ENCODE results near the gene INPP4B.

Gene INPP4B

DNA sequence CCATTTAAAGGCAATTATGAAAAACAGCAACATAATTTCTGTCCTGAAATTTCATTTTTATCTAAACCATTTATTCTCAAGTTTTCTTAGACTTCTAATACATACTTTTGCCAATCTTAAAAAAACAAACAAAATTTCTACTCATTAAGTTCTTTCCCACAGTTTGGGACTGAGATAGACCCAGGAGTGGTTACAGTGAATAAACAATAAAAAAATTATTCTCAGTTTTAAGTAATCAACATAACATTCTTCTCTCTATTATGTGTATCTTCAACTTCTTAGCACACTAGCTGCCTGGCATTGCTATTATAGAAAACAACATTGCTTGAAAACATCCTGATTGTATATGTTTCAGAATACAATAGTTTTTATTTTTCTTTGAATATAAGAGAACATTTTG lies 676.9 kb downstream of the INPP4B start:
- no peak for DNase-seq

DNA sequence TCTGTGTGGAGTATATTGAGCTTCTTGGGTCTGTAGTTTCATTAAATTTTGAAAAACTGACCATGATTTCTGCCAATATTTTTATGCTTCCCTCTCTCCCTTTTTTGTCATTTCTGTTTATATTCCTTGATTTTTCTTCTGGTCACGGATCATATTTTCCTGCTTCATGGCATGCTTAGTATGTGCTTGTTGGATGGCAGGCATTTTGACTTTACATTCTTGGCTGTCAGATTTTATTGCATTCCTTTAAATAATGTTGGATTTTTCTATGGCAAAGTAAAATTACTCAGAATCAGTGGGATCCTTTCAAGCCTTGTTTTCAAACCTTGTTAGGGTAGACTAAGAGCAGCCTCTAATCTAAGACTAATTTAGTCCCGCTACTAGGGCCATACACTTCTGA lies 677.9 kb downstream of the INPP4B start:
- DNase-seq: no peak

DNA sequence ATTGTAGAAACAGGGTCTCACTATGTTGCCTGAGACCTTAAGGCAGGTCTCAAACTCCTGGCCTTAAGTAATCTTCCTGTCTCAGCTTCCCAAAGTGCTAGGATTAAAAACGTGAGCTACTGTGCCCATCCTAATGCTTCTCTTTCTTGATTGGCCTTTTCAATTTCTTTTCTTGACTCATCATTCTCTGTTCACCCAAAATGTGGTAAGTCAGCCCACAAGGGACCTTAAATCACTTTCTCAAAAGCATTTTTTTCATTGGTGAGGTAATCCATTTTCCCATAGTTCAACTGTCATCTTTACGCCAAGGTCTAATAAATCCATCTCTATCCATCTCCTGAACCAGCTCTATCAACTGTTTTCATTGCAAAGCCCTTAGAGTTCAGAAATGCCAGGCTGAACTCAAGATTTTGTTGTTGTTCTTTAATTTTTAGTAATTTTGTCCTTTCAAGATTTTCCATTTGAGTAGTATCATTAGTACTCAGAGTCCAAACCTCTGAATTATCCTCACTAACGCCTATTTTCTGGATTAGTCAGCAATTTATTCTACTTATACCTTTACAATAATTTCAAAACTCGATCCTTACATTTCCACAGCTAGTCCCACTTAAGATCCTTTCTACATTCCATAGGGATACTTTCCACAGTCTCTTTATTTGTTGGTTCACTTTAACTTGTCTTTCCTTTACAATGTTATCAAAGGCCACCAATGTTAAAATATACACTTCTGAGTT lies 681.2 kb downstream of the INPP4B start:
- DNase-seq: no peak

- DNase-seq: no peak
Measured at GRCh38 chr4:142161086-142161485, 685.0 kb downstream of the INPP4B start.

- no peak for DNase-seq
Measured at GRCh38 chr4:142160509-142160908, 685.6 kb downstream of the INPP4B start.

GRCh38 chr4:142158980-142159379 lies 687.1 kb downstream of the INPP4B start:
- DNase-seq: no peak

GRCh38 chr4:142156256-142156655 lies 689.8 kb downstream of the INPP4B start:
- no peak for DNase-seq

DNA sequence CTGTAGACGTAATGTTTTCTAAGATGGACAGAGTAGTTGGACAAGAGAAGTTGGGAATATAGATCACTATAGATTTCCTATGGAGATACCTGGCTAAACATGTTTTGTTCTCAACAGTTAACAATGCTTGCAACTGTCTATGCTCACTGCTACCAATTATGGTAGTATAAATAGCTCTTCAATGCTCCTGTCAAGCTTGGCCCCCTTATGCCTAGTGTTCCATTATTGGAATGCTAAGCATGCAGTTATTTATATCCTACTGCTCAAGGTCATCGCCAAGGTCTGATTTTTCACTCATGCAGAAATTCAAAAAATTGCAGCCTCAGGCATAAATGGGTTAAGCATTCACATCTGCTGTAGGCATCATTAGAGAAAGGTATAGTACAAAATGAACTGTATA lies 690.8 kb downstream of the INPP4B start:
- DNase-seq: no peak

- DNase-seq: no peak
Measured at GRCh38 chr4:142150483-142150882, 695.6 kb downstream of the INPP4B start.

DNA sequence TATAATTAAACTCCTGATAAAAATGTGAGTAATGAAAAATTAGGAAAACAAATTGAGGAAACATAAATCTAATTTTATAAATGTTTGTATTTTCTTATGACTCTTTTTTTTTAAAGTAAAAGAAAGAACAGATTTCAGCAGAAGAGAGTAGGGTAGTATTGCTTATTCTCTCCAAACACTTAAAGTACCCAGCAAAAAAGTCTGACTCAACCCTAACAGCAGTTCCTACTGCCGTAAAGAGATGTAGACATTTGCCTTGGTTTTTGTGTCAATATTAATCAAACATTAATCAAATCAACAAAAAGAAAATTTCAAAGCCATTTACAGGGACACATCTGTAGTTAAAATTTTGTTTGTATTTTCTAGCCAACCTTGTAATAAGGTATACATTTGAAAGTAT lies 701.3 kb downstream of the INPP4B start:
- DNase-seq: no peak

GRCh38 chr4:142142366-142143054 lies 703.6 kb downstream of the INPP4B start:
- DNase-seq: no peak

DNA sequence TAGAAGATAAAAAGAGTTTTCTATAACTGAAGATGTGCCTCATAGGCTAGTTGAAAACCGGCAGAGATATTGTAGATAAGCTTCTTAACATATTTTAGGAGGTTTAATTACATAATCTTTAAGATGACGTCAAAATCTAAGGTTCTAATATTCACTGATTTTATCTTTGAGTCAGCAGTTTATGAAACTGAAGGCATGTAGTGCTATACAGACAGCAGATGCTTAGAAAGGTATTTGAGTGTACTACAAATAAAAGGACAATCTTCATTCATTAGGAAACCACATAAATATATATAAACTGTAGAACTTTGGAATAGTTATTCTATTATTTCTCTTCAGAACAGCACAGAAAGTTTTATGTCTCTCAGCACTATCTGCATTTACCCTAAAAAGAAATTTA lies 704.9 kb downstream of the INPP4B start:
- no peak for DNase-seq

DNA sequence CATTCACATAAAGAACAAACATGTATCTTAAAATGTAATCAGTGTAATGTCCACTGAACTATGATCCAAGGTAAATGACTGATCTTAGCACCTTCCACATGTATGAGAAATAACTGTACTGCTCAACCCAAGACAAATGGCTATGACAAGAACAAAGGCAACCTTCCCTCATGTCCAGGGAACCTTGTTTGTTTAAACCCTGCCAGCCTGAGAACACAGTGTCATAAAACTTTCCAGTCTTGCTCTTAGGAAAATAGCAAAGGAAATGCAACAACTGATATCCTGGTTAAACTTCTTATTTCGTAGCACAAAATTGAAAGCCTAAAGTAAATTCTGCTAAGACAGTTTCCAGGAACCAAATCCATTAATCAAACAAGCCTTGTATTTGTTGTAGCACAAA lies 715.4 kb downstream of the INPP4B start:
- DNase-seq: no peak

- DNase-seq: no peak
Measured at GRCh38 chr4:142129931-142130330, 716.2 kb downstream of the INPP4B start.

DNA sequence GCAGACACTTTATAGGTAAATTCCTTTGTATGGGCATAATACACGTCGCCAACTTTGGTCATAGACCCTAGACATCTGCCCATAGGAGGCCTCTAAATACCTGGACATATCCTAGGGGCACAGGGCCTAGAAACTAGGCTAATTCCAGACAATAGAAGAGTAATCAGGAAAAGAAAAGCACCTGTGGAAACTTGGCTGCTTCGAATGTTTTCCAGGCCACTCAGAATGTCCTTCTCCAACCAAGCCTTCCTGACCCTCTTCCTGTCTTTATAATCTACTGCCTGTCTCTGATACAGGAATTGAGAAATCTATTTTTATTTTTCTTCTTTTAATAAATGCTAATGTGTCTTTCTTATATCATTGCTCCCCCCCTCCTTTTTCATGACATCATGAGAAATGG lies 716.6 kb downstream of the INPP4B start:
- no peak for DNase-seq

GRCh38 chr4:142128529-142128928 lies 717.6 kb downstream of the INPP4B start:
- peak; percentile 75 for DNase-seq

- peak; percentile 39 for DNase-seq
Measured at GRCh38 chr4:142126890-142127497, 719.1 kb downstream of the INPP4B start.

GRCh38 chr4:142124874-142125273 lies 721.2 kb downstream of the INPP4B start:
- DNase-seq: no peak

DNA sequence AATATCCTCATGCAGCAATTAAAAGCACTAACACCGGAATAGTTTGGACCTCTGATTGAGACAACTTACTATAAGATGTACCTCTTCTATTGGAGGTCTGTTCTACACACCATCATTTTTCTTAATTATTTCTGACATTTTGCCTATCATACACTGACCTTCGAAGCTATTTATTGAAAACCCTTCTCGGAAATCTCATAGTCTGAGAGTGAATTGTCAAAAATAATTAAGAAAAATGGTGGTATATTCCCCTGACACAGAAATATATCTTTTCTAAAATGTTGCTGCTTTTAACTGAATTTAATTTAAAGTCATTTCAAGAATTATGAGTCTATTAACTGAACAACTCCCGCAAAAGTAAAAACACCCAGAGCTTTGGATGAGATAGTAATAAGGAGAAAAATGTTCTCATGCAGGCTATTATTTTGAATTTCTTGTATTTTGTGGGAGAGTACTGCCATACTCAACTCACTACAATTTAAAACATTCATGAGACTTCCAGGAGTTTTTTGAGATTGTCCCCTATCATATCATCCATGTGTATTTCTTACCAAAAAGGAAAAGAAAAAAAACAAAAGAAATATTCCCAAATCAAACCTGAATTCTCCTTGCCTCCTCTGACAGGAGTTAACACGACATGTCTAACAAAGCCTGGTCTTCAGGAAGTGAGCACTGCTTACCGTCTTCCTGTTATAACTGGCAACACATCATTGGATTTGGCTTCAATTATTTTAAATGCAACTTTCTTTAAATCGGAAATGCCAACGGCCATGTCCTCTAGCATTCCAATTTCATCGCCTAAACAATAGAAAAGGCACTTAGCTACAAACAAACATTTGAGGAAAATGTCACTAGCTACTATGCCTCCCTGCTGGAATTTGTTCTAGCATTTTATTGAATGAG lies 724.4 kb downstream of the INPP4B start:
- DNase-seq: no peak

DNA sequence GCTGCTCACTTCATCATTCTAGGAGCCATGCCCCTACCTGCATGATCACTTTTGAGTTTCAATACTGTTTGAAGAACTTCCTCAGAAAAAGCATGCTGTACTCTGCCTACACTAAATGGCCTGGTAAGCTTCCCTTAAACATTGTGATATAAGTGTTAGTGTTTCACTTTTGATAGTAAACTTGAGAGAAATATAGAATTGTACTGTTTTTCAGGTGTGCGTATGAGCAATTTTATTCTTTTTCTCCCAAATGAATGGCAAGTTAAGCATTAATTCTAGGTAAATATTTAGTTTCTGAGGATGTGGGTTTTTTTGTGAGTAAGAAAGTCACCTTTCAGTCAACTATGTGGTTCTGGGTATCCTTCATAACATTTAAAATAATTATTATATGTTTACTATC lies 725.2 kb downstream of the INPP4B start:
- no peak for DNase-seq

- DNase-seq: no peak
Measured at GRCh38 chr4:142112451-142112850, 733.6 kb downstream of the INPP4B start.

GRCh38 chr4:142110136-142110535 lies 736.0 kb downstream of the INPP4B start:
- DNase-seq: no peak

DNA sequence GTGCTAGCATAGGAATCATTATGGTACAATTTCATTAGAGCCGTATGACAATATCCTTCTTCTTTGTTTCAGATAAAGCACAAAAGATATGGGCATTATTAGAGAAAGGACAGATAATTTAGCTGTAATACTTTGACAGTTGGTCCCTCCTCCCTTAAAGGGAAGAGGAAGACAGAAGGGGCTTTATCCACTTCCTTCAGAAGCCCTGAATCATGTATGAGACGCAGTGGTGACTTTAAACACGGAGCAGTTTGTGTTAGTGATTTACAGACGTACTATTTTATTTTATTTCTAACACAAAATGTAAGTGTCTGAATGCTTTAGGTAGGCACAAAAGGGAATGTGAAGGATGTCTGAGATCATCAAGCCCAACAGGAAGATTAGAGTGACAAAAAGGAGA lies 742.1 kb downstream of the INPP4B start:
- DNase-seq: no peak

Measured in left hindlimb (tissue), 1 donor.